C1 segment of cervical spinal cord (tissue), 14 donors: ENCODE measurements around the gene ABCA7.

Experiments used
- DNase-seq, 14 donors: peaks; one replicate each; lab custom pipeline; 2025; lab: John Stamatoyannopoulos, UW

Gene ABCA7

DNA sequence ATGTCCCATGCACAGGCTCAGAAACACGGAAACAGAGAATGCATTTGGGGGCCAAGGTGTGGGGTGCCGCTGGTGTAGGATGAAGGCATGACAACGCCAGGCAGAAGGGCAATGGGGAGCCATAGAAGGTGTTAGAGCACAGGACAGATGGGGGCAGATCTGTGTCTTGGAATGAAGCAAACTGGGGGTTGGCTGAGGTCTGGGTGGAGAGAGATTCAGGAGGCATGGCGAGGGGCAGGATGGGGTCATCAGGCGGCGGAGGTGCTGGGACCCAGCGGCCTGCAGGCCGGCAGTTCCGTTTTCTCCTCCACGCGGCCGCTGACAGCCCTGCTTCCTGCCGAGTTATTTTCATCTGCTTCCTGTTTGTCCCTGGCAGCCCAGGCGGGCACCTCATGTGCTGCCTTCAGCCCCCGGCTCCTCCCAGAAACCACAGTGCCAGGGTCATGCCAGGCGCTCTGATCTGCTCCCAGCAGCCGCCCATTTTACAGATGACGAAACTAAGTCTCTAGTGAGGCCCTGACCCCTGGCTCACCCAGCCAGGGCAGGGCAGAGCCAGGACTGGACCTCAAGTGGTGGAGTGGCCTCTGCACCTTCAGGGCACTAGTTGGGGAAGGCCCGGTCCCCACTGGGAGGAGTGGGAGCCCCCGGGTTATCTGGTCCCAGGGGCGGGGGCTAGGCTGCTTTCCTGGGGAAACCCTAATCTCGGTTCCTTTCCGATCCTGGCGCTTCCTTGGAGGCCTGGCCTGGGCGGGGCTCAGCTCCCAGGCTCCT, 29.3 kb downstream of the ABCA7 start:
- DNase-seq = peak in 7 of 14 donors; percentile 2 to 62 (median 38)

DNA sequence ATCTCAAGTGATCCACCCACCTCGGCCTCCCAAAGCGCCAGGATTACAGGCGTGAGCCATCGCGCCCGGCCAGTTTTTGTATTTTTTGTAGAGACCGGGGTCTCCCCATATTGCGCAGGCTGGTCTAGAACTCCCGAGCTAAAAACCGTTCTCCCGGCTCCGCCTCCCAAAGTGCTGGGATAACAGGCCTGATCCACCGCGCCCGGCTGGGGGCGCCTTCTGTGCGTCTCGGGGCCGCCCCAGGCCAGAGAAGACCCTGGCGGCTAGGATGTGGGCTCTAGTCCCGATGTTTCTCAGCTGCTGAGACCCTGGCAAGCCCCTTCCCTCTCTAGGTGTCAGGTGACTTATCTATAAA, 30.6 kb downstream of the ABCA7 start:
- no peak for DNase-seq

GRCh38 chr19:1070931-1071791, 31.3 kb downstream of the ABCA7 start:
- no peak for DNase-seq

DNA sequence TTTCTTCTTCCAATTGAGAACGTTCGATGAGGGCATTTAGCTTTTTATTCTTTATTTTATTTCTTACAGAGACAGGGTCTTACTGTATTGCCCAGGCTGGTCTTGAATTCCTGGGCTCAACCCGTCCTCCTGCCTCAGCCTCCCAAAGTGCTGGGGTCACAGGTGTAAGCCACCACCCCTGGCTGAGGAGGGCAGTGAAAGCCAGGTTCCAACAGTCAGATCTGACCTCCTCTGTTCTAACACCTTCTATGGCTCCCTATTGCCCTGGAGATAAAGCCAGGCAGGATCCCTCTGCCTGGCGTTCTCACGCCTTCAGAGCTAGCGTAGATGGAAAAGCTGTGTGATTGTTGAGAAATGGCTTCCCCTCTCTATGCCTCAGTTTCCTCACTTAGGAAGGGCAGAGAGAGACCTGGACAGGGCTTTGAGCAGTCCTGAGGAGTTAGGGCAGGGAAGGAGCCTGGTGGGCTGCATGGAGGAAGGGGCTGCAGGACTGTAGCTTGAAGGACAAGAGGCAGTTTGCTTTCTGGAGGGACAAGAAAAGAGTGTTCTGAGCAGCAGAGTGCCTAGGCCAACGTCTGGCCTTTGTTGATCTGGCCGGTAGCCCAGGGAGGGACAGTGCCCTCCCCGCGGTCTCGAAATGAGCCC, 32.6 kb downstream of the ABCA7 start:
- DNase-seq = no peak

GRCh38 chr19:1073063-1073955, 33.4 kb downstream of the ABCA7 start:
- no peak for DNase-seq

GRCh38 chr19:1073956-1074517, 34.1 kb downstream of the ABCA7 start:
- no peak for DNase-seq

DNA sequence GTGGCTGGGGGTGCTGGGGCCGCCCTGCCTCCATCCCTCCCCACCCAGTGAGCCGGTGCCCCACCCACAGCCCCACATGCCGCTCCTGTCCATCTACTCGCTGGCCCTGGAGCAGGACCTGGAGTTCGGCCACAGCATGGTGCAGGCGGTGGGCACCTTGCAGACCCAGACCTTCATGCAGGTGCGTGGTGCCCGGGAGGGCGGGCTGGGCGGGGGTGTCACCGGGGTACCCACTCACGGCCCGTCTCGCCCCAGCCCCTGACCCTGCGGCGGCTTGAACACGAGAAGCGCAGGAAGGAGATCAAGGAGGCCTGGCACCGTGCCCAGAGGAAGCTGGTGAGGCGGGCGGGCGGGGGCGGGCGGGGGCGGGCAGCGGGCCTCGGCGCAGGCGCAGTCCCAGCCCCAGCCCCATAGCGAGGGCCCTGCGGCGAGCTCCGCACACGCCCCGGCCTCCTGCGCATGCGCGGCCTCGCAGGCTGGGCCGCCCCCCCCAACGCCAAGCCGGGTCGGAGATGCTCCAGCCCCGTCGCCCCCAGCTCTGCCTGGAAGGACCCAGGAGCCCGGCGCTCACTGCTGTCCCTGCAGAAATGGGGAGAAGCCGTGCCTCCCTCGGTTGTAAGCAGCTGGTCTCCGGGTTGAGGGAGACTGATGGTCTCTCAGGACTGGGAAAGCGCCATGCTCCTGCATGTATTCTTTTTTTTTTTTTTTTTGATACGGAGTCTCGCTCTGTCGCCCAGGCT, 34.8 kb downstream of the ABCA7 start:
- DNase-seq = peak in 10 of 14 donors; percentile 2 to 64 (median 32)

- no peak for DNase-seq
Observed at GRCh38 chr19:1076046-1076386, 36.1 kb downstream of the ABCA7 start.

DNA sequence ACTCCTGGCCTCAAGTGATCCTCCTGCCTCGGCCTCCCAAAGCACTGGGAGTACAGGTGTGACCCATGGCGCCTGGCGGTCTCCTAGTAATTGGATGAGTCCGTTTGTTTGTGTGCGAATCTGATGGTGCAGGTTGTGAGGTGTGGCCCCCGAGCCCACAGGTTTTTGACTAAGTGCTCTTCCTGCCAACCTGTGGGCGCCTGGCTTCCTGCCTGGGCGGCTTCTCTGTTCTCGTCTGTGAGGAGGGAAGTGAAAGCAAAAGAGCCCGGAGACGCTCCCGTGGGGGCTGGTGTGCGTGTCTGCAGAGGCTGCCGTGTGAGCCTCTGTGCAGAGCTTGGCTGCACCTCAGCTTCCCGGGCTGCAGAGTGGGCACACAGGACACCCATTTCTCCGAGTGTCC, 37.0 kb downstream of the ABCA7 start:
- peak in 6 of 14 donors; percentile 4 to 45 (median 22) for DNase-seq

- no peak for DNase-seq
Observed at GRCh38 chr19:1079566-1080111, 39.7 kb downstream of the ABCA7 start.

GRCh38 chr19:1080360-1081161, 40.7 kb downstream of the ABCA7 start:
- no peak for DNase-seq

DNA sequence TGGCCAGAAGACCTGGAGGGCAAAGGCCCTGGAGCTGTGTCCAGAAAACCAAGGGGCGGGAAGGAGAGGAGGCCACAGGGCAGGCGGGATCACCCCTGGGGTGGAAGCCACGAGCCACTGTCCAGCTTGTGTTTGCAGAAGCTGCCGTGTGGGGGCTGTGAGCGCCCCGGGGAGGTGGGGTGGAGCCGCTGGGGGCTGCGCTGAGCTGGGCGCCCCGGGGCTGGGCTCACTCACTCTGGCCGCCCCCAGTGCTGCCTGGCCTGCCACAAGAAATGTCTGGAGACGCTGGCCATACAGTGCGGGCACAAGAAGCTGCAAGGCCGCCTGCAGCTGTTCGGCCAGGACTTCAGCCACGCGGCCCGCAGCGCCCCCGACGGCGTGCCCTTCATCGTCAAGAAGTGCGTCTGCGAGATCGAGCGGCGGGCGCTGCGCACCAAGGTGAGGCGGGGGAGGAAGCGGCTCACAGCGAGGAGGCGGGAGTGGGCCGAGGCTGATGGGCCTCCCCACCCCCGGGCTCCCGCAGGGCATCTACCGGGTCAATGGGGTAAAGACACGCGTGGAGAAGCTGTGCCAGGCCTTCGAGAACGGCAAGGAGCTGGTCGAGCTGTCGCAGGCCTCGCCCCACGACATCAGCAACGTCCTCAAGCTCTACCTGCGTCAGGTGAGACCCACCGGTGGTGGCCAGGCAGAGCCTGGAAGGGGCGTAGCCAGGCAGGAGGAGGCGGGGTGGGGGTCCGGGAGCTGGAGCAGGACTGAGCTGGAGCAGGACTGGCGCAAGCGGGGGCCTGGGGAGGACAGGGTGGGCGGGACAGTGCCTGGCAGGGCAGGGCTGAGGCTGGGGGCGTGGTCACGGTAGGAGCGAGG, 41.6 kb downstream of the ABCA7 start:
- no peak for DNase-seq

GRCh38 chr19:1082165-1082927, 42.4 kb downstream of the ABCA7 start:
- DNase-seq = no peak

DNA sequence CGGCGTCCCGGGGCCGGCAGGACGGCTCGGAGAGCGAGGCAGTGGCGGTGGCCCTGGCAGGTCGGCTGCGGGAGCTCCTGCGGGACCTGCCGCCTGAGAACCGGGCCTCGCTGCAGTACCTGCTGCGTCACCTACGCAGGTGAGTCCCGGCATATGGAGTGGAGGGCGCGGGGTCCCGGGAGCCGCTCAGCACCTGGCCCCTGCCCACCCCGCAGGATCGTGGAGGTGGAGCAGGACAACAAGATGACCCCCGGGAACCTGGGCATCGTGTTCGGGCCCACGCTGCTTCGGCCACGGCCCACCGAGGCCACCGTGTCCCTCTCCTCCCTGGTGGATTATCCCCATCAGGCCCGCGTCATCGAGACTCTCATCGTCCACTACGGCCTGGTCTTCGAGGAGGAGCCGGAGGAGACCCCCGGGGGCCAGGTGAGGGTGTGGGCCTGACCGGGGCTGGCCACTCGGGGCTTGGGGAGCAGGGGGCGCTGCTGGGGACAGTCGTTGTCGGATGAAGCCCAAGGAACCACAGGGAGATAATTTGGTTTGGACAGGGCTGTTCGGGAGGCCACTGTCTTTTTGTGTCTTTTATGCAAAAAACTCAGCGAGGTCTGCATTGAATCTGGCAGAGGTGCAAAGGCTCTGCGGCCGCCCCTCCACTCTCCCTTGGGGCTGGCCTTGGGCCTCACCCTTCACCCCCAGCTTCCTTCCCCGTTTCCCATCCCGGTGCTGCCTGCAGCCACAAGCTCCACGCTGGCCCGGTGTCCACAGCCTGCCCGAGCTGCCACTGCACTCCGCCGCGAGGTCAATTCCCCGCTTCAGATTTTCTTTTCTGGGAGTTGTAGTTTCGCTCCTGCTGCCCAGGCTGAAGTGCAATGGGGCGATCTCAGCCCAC, 43.3 kb downstream of the ABCA7 start:
- DNase-seq = no peak

- no peak for DNase-seq
Observed at GRCh38 chr19:1084024-1084868, 44.3 kb downstream of the ABCA7 start.
